Measurements from ENCODE around the gene AKT3.
"Not testable (repeated sequence)": the region's sequence is repeated elsewhere in the genome, so short reads cannot be mapped to it uniquely, and the experiment has no call there.

AKT3 gene

DNA sequence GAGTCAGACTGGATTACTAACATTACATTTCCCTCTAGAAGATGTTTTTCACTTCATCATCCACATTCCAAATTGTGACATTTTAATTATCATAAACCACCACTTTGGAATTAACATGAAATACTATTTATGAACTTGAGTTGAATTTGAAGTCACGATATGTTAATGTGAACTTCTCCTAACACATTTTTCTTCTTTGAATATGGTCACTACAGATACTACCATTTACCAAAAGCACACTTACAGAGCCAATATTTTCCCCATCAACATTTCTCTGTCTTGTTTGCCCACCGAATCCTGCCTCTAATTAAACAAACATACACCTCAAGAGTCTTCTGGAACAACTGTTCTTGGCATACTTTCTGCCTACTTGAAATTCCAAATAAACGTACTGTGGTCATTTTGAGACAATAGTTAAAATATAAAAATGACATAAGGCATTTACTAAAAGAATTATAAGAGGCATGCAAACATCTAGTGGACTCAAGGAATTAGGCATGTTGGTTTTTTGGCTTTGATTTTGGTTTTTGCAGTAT, 177.4 kb downstream of the AKT3 start:
- DNase-seq, result no peak

DNA sequence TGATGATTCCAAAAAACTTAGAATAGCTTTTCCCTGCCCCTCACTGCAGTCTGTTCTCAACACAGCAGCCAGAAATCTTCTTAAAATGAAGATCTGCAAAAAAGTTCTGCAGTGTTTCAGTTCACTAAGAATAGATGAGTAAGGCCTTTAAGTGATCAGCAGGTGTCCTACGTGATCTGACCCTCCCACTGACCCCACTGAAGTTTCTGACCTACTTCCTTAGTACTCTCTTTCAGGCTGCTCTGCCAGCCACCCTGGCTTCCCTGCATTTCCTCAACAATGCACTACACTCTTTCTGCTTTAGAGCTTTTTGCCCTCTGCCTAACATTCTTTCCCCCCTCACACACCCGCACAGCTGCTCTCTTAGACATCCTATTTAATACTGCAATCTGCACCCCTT, 182.5 kb downstream of the AKT3 start:
- DNase-seq, result no peak

DNA sequence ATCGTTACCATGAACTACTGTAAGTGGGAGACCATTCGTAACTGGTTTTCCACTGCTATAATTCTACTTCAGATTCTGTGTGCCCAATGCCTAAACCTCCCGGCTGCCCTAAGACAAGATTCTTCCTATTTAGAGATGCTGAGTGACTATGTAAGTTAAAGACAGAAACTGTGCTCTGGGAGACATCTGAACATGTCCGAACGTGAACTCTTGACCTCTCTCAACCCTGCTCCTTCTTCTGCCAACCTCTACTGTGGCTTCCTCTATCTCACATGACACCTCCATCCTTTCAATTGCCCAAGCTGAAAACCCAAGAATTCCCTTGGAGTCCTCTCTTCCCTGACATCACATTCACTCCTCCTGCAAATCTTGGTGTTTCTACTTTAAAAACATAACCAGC, 182.9 kb downstream of the AKT3 start:
- DNase-seq, result no peak

DNA sequence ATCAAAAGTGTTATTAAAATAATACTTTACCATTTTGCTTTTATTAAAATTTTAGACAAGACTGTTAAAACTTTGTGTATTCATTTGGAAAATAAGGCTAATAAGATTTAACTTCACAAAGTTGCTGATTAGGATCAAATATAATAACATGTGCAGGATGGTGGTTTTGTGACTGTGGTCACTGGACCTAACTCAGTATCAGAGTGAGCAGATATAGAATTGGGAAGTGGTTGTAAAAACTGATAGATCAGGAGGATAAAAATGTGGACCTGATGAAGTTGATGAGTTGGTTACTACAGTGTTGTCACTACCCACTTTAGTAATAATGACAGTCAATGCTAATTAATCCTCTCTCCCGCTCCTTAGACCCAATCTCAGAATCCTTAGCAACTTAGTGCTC, 186.4 kb downstream of the AKT3 start:
- no peak for DNase-seq

DNA sequence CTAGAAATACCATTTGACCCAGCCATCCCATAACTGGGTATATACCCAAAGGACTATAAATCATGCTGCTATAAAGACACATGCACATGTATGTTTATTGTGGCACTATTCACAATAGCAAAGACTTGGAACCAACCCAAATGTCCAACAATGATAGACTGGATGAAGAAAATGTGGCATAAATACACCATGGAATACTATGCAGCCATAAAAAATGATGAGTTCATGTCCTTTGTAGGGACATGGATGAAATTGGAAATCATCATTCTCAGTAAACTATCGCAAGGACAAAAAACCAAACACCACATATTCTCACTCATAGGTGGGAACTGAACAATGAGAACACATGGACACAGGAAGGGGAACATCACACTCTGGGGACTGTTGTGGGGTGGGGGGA, 187.9 kb downstream of the AKT3 start:
- DNase-seq, result not testable (repeated sequence)

DNA sequence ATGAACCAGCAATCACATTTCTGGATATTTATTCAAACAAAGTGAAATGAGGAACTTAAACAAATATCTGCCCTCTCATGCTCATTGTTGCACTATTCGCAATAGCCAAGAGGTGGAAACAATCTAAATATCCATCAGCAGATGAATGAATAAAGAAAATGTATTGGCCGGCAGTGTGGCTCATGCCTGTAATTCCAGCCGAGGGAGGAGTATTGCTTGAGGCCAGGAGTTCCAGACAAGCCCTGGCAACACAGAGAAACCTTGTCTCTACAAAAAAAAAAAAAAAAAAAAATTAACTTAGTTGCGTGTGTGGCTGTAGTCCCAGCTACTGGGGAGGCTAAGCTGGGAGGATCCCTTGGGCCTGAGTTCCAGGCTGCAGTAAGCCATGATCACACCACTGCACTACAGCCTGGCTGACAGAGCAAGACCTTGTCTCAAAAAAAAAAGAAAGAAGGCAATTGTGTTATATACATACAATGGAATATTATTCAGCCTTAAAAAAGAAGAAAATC, 191.4 kb downstream of the AKT3 start:
- DNase-seq, result no peak

DNA sequence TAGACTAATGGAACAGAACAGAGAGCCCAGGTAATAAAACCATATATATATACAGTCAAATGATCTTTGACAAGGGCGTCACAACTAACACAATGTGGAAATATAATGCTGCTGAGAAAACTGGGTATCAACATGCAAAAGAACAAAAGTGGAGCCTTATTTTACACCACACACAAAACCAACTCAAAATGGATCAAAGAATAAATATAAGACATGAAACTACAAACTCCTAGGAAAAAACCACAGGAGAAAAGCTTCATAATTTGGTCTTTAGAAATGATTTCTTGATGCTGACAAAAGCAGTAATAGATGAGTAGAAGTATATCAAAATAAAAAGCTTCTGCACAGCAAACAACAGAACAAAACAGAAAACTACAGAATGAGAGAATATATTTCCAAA, 192.2 kb downstream of the AKT3 start:
- DNase-seq, result no peak

DNA sequence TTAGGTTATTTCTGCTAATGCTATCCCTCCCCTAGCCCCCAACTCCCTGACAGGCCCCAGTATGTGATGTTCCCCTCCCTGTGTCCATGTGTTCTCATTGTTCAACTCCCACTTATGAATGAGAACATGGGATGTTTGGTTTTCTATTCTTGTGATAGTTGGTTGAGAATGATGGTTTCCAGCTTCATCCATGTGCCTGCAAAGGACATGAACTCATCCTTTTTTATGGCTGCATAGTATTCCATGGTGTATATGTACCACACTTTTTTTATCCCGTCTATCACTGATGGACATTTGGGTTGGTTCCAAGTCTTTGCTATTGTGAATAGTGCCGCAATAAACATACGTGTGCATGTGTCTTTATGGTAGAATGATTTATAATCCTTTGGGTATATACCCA, 200.5 kb downstream of the AKT3 start:
- not testable (repeated sequence) for DNase-seq

DNA sequence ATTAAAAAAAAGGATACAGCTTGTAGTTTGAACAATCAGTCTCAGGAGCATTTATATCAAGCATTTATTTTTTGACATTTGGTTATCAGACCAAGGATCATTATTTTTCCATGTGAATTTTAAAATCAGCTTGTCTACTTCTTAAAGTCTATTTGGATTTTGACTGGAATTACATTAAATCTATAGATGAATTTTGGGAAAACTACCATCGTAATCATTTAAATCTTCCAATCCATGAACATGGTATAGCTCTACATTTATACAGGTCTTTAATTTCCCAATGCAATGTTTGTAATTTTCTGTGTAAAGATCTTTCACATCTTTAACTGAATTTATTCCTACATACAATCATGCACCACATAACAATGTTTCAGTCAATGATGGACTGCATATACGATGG, 203.2 kb downstream of the AKT3 start:
- DNase-seq, result no peak

DNA sequence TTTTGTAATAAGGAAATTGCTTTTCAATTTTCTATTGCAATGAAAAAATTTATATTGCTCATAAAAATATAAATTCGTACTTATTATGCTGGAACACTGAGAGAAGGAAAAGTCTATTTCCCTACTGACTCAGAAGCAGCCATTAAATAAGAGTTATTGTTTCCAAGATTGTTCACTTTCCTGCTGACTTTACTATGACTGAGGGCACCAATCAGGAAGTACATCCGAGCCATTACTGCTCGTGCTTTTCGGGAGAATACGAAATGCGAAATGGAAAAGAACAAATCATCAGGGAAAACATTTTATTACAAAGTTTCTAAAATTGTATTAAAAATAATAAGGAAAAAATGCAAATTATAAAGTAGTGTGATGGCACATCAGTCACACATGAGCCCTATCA, 204.8 kb downstream of the AKT3 start:
- no peak for DNase-seq

DNA sequence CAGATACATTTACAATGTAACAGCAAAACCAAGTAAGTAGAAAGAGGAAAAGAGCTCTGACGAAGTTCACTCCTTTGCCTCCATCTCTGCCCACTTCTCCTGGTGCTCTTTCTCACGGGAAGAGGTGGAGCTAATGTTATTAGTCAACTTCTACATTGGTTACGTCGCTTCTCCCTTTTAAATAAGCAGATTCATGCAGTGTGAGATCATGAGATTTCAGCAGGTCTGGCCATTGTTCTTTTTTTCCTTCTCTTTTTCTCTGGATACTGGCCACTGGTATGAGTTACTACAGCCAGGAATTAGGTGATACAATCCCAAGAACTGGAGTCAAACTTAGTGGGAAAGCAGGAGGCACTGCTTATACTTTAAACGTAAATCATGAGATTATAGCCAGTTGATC, 207.1 kb downstream of the AKT3 start:
- DNase-seq, result no peak

DNA sequence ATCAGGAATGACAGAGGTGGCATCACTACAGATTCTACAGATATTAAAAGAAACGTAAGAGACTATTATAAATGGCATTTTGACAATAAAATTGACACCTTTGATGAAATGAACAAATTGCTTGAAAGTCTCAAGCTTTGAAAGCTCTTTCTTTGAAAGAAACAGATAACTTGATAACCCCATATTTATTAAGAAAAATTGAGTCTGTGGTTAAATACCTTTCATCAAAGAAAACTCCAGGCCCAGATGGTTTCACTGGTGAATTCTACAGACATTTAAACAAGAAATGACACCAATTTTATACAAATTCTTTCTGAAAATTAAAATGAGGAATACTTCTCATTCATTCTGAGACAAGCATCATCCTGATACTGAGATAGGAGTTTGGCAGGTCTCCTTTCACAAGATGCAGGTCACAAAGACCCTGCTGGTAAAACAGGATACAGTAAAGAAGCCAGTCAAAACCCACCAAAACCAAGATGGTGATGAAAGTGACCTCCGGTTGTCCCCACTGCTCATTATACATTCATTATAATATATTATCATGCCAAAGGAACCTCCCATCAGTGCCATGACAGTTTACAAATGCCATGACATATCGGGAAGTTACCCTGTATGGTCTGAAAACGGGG, 210.9 kb downstream of the AKT3 start:
- no peak for DNase-seq

DNA sequence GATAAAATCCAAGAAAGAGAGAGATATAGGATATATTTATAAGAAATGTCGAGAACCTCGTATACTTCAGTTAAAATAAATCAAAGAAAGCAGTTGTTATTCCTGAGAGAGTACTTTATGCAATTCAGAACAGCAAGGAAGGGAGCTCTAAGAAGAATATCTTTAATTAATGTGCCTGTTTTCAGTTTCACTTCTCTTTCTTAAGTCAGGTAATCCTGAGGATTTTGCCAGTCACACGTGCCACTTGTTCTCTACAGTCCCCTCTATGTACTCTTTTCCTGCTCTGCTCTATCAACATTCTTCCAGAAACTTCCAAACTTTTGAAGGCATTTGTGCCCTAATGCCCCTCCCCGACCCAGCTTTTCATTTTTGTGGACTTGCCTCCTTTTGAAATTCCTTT, 211.9 kb downstream of the AKT3 start:
- no peak for DNase-seq

DNA sequence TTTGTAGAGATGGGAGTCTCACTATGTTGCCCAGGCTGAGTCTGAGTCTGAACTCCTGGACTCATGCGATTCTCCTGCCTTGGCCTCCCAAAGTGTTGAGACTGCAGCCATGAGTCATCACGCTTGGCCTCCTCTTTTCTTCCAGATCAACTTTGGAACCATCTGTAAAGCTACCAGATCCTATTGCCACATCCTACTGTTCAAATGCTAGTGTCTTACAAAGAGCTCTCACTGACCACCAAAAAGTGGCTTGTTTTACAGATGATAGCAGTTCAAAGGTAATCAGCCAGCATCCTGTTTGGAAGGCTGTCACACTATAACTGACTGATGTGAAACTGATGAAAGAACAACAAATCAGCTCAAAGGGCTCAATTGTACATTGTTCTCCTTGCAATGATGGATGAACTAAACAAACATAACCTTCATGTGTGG, 221.6 kb downstream of the AKT3 start:
- no peak for DNase-seq

DNA sequence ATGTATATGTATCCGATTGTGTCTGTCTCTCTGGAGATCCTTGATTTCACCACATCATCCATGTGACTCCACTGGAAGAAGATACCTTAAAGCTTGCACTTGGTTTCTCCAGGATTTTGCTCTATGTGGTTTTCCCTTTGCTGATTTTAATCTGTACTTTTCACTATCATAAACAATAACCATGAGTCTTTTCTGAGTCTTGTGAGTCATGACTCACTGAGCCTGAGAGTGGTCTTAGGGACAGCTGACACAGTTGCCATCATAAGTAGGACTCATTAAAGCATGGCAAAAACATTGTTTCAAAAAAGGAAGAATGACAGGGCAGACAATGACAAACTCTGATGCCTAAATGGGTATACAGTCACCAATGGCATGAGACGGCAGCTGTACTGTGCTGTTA, 226.2 kb downstream of the AKT3 start:
- DNase-seq, result no peak

DNA sequence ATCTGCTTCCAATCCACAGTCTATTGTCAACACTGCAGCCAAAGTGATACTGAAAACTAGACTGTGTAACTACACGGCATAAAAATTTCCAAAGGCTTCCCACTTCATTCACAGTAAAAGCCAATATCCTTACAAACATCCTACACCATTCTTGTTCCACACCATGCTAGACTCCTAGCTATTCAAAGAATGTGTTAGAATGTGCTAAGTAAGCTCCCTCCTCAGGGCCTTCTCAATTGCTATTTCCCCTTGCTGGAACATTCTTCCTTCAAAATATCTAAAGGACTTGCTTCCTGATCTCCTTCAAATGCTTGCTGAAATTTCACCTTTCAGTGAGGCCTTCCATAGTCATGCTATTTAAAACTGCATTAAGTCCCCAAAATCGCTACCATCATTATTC, 228.1 kb downstream of the AKT3 start:
- DNase-seq, result no peak

DNA sequence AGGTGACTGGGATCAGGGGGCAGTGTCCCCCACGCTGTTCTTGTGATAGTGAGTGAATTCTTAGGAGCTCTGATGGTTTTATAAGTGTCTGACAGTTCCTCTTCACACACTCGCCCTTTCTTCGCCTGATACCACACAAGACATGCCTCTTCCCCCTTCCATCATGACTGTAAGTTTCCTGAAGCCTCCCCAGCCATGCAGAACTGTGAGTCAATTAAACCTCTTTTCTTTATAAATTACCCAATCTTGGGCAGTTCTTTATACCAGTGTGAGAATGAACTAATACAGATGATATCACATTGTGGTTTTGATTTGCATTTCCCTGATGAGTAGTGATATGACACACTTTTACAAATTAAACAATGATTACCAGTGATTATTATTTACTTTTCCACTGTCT, 229.9 kb downstream of the AKT3 start:
- DNase-seq, result no peak

DNA sequence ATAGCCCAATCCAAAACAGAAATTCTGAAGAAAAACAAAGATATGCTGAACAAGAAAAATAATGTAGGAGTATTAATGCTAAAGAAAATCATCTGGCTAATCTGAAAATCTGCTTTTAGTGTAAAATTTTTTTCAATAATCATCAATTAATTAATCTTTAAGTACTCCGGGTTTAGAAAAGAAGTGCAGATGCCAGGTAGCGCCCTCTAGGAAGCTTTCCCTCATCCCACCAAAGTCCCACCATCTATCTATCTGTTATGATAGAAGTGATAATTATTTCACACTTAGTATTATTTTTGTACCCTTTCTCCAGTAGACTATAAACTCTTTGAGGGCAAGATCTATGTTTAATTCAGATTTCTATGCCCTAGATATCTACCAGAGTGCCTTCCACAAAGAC, 240.3 kb downstream of the AKT3 start:
- DNase-seq, result no peak

DNA sequence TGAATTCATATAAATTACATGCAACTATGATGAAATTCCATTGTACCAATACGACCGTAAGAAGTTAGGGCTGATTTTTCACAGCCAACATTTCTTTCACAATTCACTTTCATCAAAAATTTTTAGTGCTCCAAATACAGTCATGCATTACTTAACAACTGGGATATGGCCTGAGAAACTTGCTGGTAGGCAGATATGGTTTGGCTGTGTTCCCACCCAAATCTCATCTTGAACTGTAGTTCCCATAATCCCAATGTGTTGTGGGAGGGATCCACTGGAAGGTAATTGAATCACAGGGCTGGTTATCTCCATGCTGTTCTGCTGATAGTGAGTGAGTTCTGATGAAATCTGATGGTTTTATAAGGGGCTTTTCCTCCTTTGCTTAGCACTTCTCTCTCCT, 244.4 kb downstream of the AKT3 start:
- no peak for DNase-seq

DNA sequence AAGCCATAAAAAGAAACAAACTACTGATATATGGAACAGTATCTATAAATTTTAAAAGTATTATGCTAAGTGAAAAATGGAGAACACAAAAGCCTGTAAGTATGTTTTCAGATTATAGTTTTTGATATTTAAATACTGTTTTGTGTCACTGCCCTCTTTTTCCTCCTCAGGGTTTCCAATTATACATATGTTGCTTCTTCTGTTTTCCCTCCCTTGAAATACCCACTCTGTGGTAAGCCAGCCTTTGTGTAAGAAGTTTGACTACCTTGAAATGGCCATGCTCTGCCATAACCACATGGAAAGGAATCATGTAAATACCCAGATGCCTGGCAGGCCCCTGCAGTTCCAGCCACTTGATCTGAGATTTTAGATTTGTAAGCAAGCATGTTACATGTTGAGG, 248.3 kb downstream of the AKT3 start:
- DNase-seq, result no peak

DNA sequence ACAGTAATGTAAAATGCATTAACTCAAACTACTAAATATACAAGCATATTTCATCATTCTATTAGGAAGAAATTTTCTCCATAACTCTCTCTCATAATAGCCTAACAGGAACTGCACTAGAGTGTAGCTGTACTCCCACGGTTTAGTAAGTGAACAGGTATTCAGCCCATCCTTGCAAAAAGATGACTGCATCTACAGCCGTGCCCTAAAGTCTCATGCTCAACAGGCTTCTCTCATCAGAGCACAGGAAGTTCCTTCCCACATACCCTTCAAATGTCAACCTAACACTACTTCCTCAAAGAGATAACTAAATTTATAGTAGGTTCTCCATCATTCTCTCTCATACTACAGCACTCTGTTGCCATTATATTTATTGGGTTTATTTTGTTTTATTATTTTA, 251.6 kb downstream of the AKT3 start:
- no peak for DNase-seq

DNA sequence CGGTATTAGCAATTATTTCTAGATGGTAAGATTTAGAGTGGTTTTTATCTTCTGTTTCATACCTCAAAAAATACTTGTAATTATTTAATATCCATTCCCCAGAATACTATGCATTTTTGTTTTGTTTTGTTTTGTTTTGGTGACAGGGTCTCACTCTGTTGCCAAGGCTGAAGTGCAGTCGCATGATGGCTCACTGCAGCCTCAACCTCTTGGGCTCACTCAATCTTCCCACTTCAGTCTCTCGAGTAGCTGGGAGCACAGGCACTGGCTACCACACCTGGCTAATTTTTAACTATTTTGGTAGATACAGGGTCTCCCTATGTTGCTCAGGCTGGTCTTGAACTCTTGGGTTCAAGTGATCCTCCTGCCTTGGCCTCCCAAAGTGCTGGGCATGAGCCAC, 252.7 kb downstream of the AKT3 start:
- no peak for DNase-seq

DNA sequence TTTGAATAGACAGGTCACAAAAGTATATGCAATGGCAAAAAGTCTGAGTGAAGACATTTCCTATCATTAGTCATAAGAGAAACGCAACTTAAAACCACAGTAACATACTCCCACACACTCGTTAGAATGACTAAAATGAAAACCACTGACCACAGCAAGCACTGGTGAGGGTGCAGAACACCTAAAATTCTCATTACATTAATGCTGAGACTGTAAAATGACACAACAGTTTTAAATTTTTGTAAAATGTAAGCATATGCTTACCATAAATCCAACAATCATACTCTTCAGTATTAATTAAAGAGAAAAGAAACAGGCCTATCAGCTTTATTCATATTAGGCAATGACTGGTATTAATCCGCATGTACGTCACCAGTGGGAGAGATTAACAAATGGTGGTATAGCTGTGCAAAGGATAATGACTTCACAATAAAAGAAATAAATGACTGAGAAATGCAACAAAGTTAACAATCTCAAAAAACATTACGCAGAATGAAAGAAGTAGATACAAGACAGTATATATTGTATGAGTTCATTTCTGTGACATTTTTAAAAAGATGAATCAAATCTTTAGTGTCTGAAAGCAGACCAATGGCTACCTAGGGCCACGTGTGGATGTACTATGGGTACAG, 253.5 kb downstream of the AKT3 start:
- DNase-seq, result no peak

DNA sequence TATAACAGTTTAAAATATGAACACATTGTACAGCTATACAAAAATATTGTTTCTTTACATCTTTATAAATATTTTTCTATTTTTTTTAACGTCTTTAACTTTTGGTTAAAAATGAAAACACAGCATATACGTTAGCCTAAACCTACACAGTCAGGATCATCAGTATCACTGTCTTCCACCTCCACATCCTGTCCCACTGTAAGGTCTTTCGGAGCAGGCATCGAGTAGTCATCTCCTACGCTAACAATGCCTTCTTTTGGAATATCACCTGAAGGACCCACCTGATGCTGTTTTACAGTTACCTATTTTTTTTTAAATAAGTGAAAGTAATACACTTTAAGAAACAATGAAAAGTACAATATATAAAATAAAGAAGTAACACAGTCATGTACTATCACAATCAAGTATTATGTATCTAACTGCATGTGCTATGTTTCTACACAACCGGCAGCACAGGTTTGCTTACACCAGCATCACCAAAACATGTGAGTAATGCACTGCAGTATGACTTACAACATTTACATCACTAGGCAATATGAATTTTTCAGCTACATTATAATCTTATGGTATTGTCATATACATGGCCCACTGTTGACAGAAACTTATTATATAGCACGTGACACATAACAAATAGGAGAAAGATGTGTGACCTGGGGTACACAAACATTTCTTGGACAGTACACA, 254.4 kb downstream of the AKT3 start:
- DNase-seq, result no peak

Measured in NCI-H1048 (cell line).